GM18858 (cell line): ENCODE results near the gene GSTCD.
"Not testable (repeated sequence)": the region's sequence is repeated elsewhere in the genome, so short reads cannot be mapped to it uniquely, and the experiment has no call there.

Experiments used
- ATAC-seq: cut with Tn5 transposase; IDR thresholded peaks from one replicate; pipeline ENCODE4 v1.9.1; 2021; ENCODE audit not compliant: unreplicated experiment

The GSTCD gene

GRCh38 chr4:105805501-105806120, 97.0 kb downstream of the GSTCD start:
- ATAC-seq = no peak

GRCh38 chr4:105807496-105807895, 98.9 kb downstream of the GSTCD start:
- ATAC-seq = no peak

GRCh38 chr4:105808030-105808749, 99.6 kb downstream of the GSTCD start:
- ATAC-seq = no peak

- no peak for ATAC-seq
Measured at GRCh38 chr4:105808750-105809041, 100.1 kb downstream of the GSTCD start.

- no peak for ATAC-seq
Measured at GRCh38 chr4:105815701-105816100, 107.1 kb downstream of the GSTCD start.

- ATAC-seq = no peak
Measured at GRCh38 chr4:105822061-105822460, 113.5 kb downstream of the GSTCD start.

- no peak for ATAC-seq
Measured at GRCh38 chr4:105828074-105828473, 119.5 kb downstream of the GSTCD start.

GRCh38 chr4:105831189-105831588, 122.6 kb downstream of the GSTCD start:
- no peak for ATAC-seq

GRCh38 chr4:105835177-105835576, 126.6 kb downstream of the GSTCD start:
- ATAC-seq = no peak

GRCh38 chr4:105836537-105836936, 128.0 kb downstream of the GSTCD start:
- no peak for ATAC-seq

- no peak for ATAC-seq
Measured at GRCh38 chr4:105837037-105837436, 128.5 kb downstream of the GSTCD start.

- no peak for ATAC-seq
Measured at GRCh38 chr4:105838082-105838481, 129.5 kb downstream of the GSTCD start.

GRCh38 chr4:105840426-105841174, 132.0 kb downstream of the GSTCD start:
- no peak for ATAC-seq

GRCh38 chr4:105843941-105844340, 135.4 kb downstream of the GSTCD start:
- no peak for ATAC-seq

- no peak for ATAC-seq
Measured at GRCh38 chr4:105845559-105845958, 137.0 kb downstream of the GSTCD start.

GRCh38 chr4:105848359-105848758, 139.8 kb downstream of the GSTCD start:
- ATAC-seq = not testable (repeated sequence)

- no peak for ATAC-seq
Measured at GRCh38 chr4:105851196-105851595, 142.6 kb downstream of the GSTCD start.

GRCh38 chr4:105852230-105852629, 143.6 kb downstream of the GSTCD start:
- ATAC-seq = not testable (repeated sequence)

GRCh38 chr4:105858466-105859040, 150.0 kb downstream of the GSTCD start:
- ATAC-seq = no peak

- no peak for ATAC-seq
Measured at GRCh38 chr4:105859233-105859632, 150.6 kb downstream of the GSTCD start.

- ATAC-seq = no peak
Measured at GRCh38 chr4:105870963-105871362, 162.4 kb downstream of the GSTCD start.

GRCh38 chr4:105871997-105872396, 163.4 kb downstream of the GSTCD start:
- ATAC-seq = no peak
